ENCODE results near the gene VPS37B.
"Not testable (repeated sequence)": the region's sequence is repeated elsewhere in the genome, so short reads cannot be mapped to it uniquely, and the experiment has no call there.

The VPS37B gene

DNA sequence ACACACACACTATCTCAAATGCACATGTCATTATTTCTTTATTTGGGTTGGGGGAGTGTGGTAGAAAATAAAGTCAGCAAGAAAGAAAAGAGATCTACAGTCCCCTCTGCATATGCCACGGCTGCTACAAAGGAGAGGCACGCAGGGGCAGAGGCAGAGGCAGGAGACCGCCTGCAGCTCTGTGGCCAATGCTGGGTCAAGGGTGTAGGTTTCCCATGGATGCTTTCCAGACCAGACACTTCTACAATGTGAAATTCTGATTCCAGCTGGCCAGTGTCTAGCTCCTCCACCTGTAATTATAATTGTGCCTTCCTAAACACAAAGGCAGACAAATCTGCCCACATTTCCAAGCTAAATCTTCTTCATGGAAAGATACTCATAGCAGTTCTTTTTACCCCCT lies 19.2 kb downstream of the VPS37B start:
- Histone ChIP-seq H3K27ac (no peak overlapping the region), H3K36me3 (peaks cover 23% of the 10 kb centered on the region), H3K4me3 (ENCODE audit: low read depth, low read length) (no peak overlapping the region), H3K27me3 (ENCODE audit: insufficient read depth, low read depth, severe bottlenecking) (no peaks in the 10 kb centered on the region), H3K9me3 (ENCODE audit: severe bottlenecking) (no peaks in the 10 kb centered on the region)
- DNase-seq = no peak
- TF ChIP-seq CTCF (IDR thresholded peaks at IDR 0.05; ENCODE audit: low read depth, low read length) = no peak

- not testable (repeated sequence) for DNase-seq; H3K27ac ChIP-seq; H3K4me3 ChIP-seq (ENCODE audit: low read depth, low read length); H3K9me3 ChIP-seq (ENCODE audit: severe bottlenecking); H3K27me3 ChIP-seq (ENCODE audit: insufficient read depth, low read depth, severe bottlenecking)
- H3K36me3 ChIP-seq = peaks cover 26% of the 10 kb centered on the region
Observed at GRCh38 chr12:122876281-122876680, 19.6 kb downstream of the VPS37B start.

- Histone ChIP-seq H3K36me3 (peaks cover 31% of the 10 kb centered on the region), H3K9me3 (ENCODE audit: severe bottlenecking) (no peaks in the 10 kb centered on the region), H3K27me3 (ENCODE audit: insufficient read depth, low read depth, severe bottlenecking) (no peaks in the 10 kb centered on the region), H3K4me3 (ENCODE audit: low read depth, low read length) (no peak overlapping the region), H3K27ac (no peak overlapping the region)
- TF ChIP-seq CTCF (IDR thresholded peaks at IDR 0.05; ENCODE audit: low read depth, low read length) = no peak
- no peak for DNase-seq
Observed at GRCh38 chr12:122875590-122876220, 20.2 kb downstream of the VPS37B start.

- H3K4me3 ChIP-seq (ENCODE audit: low read depth, low read length) = no peak overlapping the region
- TF ChIP-seq CTCF (IDR thresholded peaks at IDR 0.05; ENCODE audit: low read depth, low read length) = no peak
- DNase-seq = no peak
- H3K9me3 ChIP-seq (ENCODE audit: severe bottlenecking) = no peaks in the 10 kb centered on the region
- no peak overlapping the region for H3K27ac ChIP-seq
- no peaks in the 10 kb centered on the region for H3K27me3 ChIP-seq (ENCODE audit: insufficient read depth, low read depth, severe bottlenecking)
- peaks cover 42% of the 10 kb centered on the region for H3K36me3 ChIP-seq
Observed at GRCh38 chr12:122874081-122874480, 21.8 kb downstream of the VPS37B start.

DNA sequence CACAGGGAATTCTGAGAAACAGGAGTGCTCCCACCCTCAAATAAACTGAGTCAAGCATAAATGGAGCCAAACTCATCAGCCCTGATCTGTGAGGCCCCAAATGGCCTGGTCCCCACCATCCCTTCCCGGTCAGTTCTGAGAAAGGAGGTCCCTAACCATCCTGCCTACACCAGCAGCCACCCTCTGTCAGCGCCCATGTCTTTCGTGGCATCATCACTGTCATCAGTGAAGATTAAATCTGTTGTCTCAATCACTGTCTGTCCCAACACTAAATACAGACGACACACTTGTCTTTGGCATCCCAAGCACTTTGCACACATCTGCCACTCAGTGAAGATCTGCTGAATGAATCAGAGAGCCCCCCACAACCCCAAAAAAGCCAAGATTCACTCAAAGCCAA lies 22.4 kb downstream of the VPS37B start:
- no peak for DNase-seq
- Histone ChIP-seq H3K36me3 (peaks cover 42% of the 10 kb centered on the region), H3K27me3 (ENCODE audit: insufficient read depth, low read depth, severe bottlenecking) (no peaks in the 10 kb centered on the region), H3K9me3 (ENCODE audit: severe bottlenecking) (no peaks in the 10 kb centered on the region), H3K4me3 (ENCODE audit: low read depth, low read length) (no peak overlapping the region), H3K27ac (no peak overlapping the region)
- TF ChIP-seq CTCF (IDR thresholded peaks at IDR 0.05; ENCODE audit: low read depth, low read length) = no peak

GRCh38 chr12:122872815-122873361 lies 23.0 kb downstream of the VPS37B start:
- no peak for DNase-seq

More at GRCh38 chr12:122872815-122873361, 23.0 kb downstream of the VPS37B start:
- H3K27ac ChIP-seq = peak overlapping the region; percentile 87
- TF ChIP-seq CTCF (IDR thresholded peaks at IDR 0.05; ENCODE audit: low read depth, low read length) = no peak
- H3K27me3 ChIP-seq (ENCODE audit: insufficient read depth, low read depth, severe bottlenecking) = no peaks in the 10 kb centered on the region
- H3K9me3 ChIP-seq (ENCODE audit: severe bottlenecking) = no peaks in the 10 kb centered on the region
- no peak overlapping the region for H3K4me3 ChIP-seq (ENCODE audit: low read depth, low read length)
- H3K36me3 ChIP-seq = peaks cover 48% of the 10 kb centered on the region
